LNCaP clone FGC (cell line): Measurements from ENCODE around the gene CALY.

Experiments
- DNase-seq: peaks from one replicate; pipeline ENCODE4 v3.0.0-alpha.2; 2011; ENCODE audit warnings: low read depth
- H3K4me3 ChIP-seq: 2 replicates; pipeline ENCODE4 v1.5.1; 2011; ENCODE audit warnings: mild to moderate bottlenecking, low read depth, low read length, control low read depth
- TF ChIP-seq, protein P1 (sequence below): IDR thresholded peaks from 2 replicates; pipeline ENCODE4 v1.5.1; 2012; ENCODE audit warnings: mild to moderate bottlenecking; ENCODE audit not compliant: control insufficient read depth, insufficient read depth; ENCODE audit errors: extremely low read depth

The CALY gene

DNA sequence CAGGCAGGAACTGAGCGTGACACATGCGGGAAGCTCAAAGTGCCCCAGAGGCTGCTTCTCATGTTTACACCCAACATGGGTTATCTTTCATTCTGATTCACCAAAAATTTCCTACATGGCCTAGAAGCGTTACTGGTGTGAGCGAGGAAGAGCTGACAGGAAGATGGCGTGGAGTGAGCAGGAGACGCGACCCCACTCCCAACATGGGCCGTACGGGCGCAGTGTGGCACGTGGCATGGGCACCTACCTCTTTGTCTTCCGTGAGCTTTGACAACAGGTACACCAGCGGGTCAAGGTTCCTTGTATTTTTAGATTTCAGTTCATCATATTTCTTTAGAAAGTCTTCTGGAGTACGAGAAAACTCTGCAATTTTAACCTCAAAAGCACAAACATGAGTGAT lies 37.0 kb downstream of the CALY start:
- H3K4me3 ChIP-seq = no peak overlapping the region
- TF ChIP-seq, protein P1, sequence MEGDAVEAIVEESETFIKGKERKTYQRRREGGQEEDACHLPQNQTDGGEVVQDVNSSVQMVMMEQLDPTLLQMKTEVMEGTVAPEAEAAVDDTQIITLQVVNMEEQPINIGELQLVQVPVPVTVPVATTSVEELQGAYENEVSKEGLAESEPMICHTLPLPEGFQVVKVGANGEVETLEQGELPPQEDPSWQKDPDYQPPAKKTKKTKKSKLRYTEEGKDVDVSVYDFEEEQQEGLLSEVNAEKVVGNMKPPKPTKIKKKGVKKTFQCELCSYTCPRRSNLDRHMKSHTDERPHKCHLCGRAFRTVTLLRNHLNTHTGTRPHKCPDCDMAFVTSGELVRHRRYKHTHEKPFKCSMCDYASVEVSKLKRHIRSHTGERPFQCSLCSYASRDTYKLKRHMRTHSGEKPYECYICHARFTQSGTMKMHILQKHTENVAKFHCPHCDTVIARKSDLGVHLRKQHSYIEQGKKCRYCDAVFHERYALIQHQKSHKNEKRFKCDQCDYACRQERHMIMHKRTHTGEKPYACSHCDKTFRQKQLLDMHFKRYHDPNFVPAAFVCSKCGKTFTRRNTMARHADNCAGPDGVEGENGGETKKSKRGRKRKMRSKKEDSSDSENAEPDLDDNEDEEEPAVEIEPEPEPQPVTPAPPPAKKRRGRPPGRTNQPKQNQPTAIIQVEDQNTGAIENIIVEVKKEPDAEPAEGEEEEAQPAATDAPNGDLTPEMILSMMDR = no peak
- no peak for DNase-seq

DNA sequence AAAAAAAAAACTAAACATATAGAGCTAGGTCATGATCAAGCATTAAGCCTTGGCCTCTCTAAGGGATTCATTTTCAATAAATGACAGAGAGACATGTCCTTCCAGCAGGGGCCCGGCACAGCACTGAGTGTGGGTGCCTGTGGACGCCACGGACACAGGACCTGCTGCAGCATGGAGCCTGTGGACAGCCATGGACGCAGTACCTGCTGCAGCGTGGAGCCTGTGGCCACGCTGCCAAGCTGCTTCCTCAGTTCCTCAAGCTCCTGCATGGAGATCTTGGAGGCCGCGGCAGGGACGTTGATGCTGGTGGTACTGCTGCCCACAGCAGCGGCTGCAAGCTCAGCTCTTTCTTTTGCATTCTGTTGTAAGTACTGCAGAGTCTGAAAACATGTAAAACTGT lies 37.5 kb downstream of the CALY start:
- TF ChIP-seq, protein P1 = no peak
- no peak overlapping the region for H3K4me3 ChIP-seq
- DNase-seq = no peak

DNA sequence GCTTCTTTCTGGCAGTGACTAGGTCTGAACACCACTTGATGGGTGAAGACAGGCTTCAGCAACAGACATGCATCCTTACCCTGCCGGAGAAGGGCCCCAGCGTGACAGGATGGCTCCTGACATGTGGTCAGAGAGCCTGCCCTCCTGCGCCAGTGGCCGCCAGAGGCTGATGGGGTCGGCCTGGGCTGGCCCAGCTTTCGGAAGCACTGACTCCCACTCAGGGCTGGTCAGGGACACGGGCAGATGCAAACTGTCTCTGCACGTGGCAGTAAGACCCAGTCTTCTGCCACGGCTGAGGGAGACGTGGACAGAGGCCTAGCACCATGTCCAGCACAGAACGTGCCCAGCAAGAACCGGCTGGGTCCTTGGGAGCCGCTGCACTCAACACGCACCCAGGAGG lies 38.2 kb downstream of the CALY start:
- no peak for DNase-seq
- no peak overlapping the region for H3K4me3 ChIP-seq
- TF ChIP-seq, protein P1 = no peak

DNA sequence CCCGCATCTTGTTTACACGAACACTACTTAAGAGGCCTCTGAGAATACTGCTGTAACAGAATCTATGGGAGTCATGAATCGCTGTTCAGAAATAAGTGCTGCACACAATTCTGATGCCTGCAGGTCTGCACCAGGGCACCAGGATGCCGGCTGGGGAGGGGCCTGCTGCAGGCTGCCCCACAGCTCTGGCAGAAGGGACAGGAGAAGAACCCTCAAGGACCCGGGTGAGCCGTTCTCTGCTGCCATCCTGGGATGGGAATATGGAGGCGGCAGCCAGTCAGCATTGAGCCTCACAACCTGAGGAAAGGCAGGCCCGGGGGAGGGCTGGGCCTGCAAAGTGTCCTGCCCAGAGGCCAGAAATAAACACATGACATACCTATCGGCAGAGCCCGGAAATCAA lies 39.2 kb downstream of the CALY start:
- no peak overlapping the region for H3K4me3 ChIP-seq
- TF ChIP-seq, protein P1 = no peak

DNA sequence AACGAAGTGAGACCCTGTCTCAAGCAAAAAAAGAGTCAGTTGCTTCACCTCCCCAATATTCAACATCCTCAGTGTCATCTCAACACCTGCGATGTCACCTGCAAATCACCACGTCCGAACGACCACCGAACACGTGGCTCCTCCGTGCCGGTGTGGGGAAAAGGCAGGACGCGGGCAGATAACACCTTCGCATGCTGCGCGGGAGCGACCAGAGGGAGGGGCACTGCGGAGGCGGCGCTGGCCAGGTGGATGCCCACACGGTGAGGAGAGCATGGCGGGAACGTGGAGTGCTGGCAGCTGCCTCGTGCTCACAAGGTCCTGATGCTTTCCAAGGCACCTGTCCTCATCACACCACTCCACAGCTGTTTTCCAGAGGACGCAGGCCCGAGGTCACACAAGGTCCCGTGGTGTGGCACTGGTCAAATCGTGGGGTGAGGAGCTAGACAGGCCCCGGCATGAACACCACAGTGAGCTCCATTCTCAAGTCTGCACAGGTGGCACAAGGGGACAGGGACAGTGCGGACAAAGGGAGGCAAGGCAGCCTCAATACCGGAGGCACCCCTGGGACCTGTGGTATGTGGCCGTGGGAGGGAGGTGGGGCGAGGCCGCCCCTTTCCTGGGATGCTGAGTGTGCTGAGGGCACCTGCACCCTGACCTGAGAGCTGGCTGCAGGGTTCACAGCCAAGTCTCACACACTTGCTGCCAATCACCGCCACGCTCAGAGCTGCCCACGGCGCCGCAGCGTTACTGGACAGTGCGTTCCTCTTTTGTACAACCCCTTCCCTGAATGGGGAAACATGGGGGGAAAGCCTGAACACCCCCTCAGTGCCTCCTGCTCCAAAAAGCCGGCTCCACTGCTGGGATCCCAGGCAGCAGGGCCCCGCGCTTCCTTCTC lies 41.0 kb downstream of the CALY start:
- no peak for DNase-seq
- no peak overlapping the region for H3K4me3 ChIP-seq
- TF ChIP-seq, protein P1 = no peak

More for the DNA sequence above, 39.2 kb downstream of the CALY start:
- no peak for DNase-seq

DNA sequence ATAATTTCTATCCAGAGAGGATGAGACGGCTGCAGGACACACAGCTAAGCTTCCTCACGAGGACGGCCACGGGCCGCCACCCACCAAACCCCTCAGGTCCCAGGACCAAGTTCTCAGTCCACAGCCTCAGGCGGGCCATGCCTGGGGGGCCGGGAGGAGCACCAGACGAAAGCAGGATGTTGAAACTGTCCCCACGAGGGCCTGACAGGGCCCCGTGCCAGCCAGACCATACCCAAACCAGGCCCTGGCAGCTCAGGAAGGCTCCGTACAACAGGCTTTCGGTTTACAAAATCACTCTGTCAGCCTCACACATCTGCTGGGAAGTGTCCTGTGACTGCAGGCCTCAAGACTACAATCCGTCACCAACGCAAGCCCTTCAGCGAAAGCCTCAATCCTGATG lies 42.5 kb downstream of the CALY start:
- DNase-seq = no peak
- no peak overlapping the region for H3K4me3 ChIP-seq
- TF ChIP-seq, protein P1 = no peak

DNA sequence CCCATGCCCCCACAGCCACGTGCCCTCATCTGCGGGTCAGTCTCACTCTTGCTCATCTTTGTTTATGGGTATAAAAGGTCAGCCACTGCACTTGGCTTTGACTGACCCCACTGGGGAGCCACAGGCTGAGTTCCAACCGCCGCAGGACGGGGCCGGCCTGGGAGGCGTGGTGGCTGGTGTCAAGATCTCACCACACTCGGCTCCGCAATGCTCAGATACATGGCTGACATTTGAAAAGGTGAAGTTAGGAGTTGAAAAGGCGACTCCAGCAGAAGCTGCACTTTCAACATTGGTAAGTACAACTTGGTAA lies 42.9 kb downstream of the CALY start:
- DNase-seq = no peak
- no peak overlapping the region for H3K4me3 ChIP-seq
- TF ChIP-seq, protein P1 = no peak
